T follicular helper cell (primary cell): ENCODE data around the gene SRPX2.
A peak's percentile ranks its signal among the peaks of the same experiment; 100 is the strongest.

ENCODE experiments used
- DNase-seq: peaks from one replicate; pipeline ENCODE4 v3.0.0-alpha.2; 2020; ENCODE audit warnings: low read depth

Gene SRPX2

GRCh38 chrX:100650841-100651240, 6.8 kb downstream of the SRPX2 start:
- DNase-seq, result no peak

- no peak for DNase-seq
These were observed 8.3 kb downstream of the SRPX2 start for GRCh38 chrX:100652266-100652665.

- DNase-seq, result no peak
These were observed 10.3 kb downstream of the SRPX2 start for GRCh38 chrX:100654261-100654660.

- DNase-seq, result no peak
These were observed 15.0 kb downstream of the SRPX2 start for GRCh38 chrX:100658941-100659381.

- no peak for DNase-seq
These were observed 15.6 kb downstream of the SRPX2 start for GRCh38 chrX:100659431-100660137.

- no peak for DNase-seq
These were observed 18.2 kb downstream of the SRPX2 start for GRCh38 chrX:100662170-100662569.

- DNase-seq, result no peak
These were observed 18.8 kb downstream of the SRPX2 start for GRCh38 chrX:100662796-100663195.

GRCh38 chrX:100663642-100664041, 19.6 kb downstream of the SRPX2 start:
- DNase-seq, result no peak

GRCh38 chrX:100672966-100673365, 29.0 kb downstream of the SRPX2 start:
- no peak for DNase-seq

- no peak for DNase-seq
These were observed 29.5 kb downstream of the SRPX2 start for GRCh38 chrX:100673397-100673953.

- no peak for DNase-seq
These were observed 30.7 kb downstream of the SRPX2 start for GRCh38 chrX:100674705-100675104.

GRCh38 chrX:100677611-100678181, 33.7 kb downstream of the SRPX2 start:
- DNase-seq, result no peak

GRCh38 chrX:100680756-100681155, 36.8 kb downstream of the SRPX2 start:
- no peak for DNase-seq

GRCh38 chrX:100681599-100681998, 37.6 kb downstream of the SRPX2 start:
- DNase-seq, result no peak

GRCh38 chrX:100682939-100683338, 38.9 kb downstream of the SRPX2 start:
- DNase-seq, result no peak

GRCh38 chrX:100685284-100685996, 41.4 kb downstream of the SRPX2 start:
- DNase-seq, result peak; percentile 50

- no peak for DNase-seq
These were observed 42.0 kb downstream of the SRPX2 start for GRCh38 chrX:100685997-100686305.

- no peak for DNase-seq
These were observed 43.1 kb downstream of the SRPX2 start for GRCh38 chrX:100687128-100687527.

- DNase-seq, result no peak
These were observed 43.5 kb downstream of the SRPX2 start for GRCh38 chrX:100687546-100687945.

GRCh38 chrX:100695302-100695701, 51.3 kb downstream of the SRPX2 start:
- DNase-seq, result no peak

- DNase-seq, result no peak
These were observed 52.0 kb downstream of the SRPX2 start for GRCh38 chrX:100695991-100696390.

GRCh38 chrX:100696699-100697351, 52.8 kb downstream of the SRPX2 start:
- DNase-seq, result no peak

GRCh38 chrX:100698551-100698950, 54.6 kb downstream of the SRPX2 start:
- no peak for DNase-seq
